GM23338 (cell line): Measurements from ENCODE around the gene CCDC6. TPM values are rescaled to one million over a fixed set of nuclear protein-coding genes. Genes with fewer than 3 reads are reported as not detected.

Experiments used
- ATAC-seq: fragments of 200-7000 bp; cut with Tn5 transposase; 3 replicates; pipeline ENCODE4 v1.9.1; 2020
- DNase-seq: peaks from one replicate; pipeline ENCODE4 v3.0.0-alpha.2; 2015; ENCODE audit warnings: low spot score
- H2AFZ ChIP-seq: fragments of 200-600 bp; sonication (generic); 2 replicates; pipeline ENCODE4 v1.8.0; 2016; ENCODE audit warnings: antibody characterized with exemption, mild to moderate bottlenecking, moderate library complexity
- H3F3A ChIP-seq: fragments of 200-600 bp; sonication (generic); replicated peaks from 2 replicates; pipeline ENCODE4 v1.8.0; 2017; ENCODE audit warnings: antibody characterized with exemption, mixed run types, low read depth
- H3K27ac ChIP-seq: fragments of 200-600 bp; sonication (generic); 2 replicates; pipeline ENCODE4 v1.6.1; 2016; ENCODE audit warnings: low read depth
- H3K27me3 ChIP-seq: fragments of 200-600 bp; sonication (generic); 2 replicates; pipeline ENCODE4 v1.8.0; 2016; ENCODE audit warnings: mild to moderate bottlenecking, mixed run types, moderate library complexity; ENCODE audit not compliant: insufficient read depth
- H3K36me3 ChIP-seq: fragments of 200-600 bp; sonication (generic); 2 replicates; pipeline ENCODE4 v1.8.0; 2016; ENCODE audit warnings: mild to moderate bottlenecking; ENCODE audit not compliant: insufficient read depth
- H3K4me1 ChIP-seq: fragments of 200-600 bp; sonication (generic); 2 replicates; pipeline ENCODE4 v1.8.0; 2016; ENCODE audit warnings: mild to moderate bottlenecking, moderate library complexity; ENCODE audit not compliant: insufficient read depth
- H3K4me2 ChIP-seq: fragments of 200-600 bp; sonication (generic); 2 replicates; pipeline ENCODE4 v1.7.1; 2017; ENCODE audit warnings: mixed run types
- H3K4me3 ChIP-seq: fragments of 200-600 bp; sonication (generic); 2 replicates; pipeline ENCODE4 v1.6.1; 2016; ENCODE audit warnings: mixed run types
- H3K79me2 ChIP-seq: fragments of 200-600 bp; sonication (generic); replicated peaks from 2 replicates; pipeline ENCODE4 v1.8.0; 2017; ENCODE audit warnings: mild to moderate bottlenecking; ENCODE audit not compliant: insufficient read depth
- H3K9me2 ChIP-seq: fragments of 200-600 bp; sonication (generic); 2 replicates; pipeline ENCODE4 v1.8.0; 2017; ENCODE audit not compliant: insufficient read depth
- H4K20me1 ChIP-seq: fragments of 200-600 bp; sonication (generic); replicated peaks from 2 replicates; pipeline ENCODE4 v1.8.0; 2017; ENCODE audit warnings: mild to moderate bottlenecking; ENCODE audit not compliant: insufficient read depth
- H3K27ac Mint-ChIP-seq: 2 replicates; pipeline ENCODE4 v1.8.0; 2020; ENCODE audit warnings: inconsistent platforms, mild to moderate bottlenecking, moderate library complexity, mixed read lengths
- H3K27me3 Mint-ChIP-seq: 3 replicates; pipeline ENCODE4 v1.8.0; 2022; ENCODE audit warnings: low read depth, mild to moderate bottlenecking, moderate library complexity, mixed read lengths, inconsistent platforms; ENCODE audit not compliant: insufficient read depth, poor library complexity
- H3K36me3 Mint-ChIP-seq: 3 replicates; pipeline ENCODE4 v1.8.0; 2021; ENCODE audit warnings: low read depth, mild to moderate bottlenecking, inconsistent platforms, moderate library complexity, mixed read lengths
- H3K4me1 Mint-ChIP-seq: 3 replicates; pipeline ENCODE4 v1.8.0; 2020; ENCODE audit warnings: mild to moderate bottlenecking, inconsistent platforms, mixed read lengths
- H3K4me3 Mint-ChIP-seq: 3 replicates; pipeline ENCODE4 v1.8.0; 2021; ENCODE audit warnings: moderate library complexity, mild to moderate bottlenecking, inconsistent platforms, mixed read lengths
- H3K9me3 Mint-ChIP-seq: 3 replicates; pipeline ENCODE4 v1.8.0; 2020; ENCODE audit warnings: moderate library complexity, mild to moderate bottlenecking, inconsistent platforms, mixed read lengths
- EZH2 ChIP-seq: fragments of 200-600 bp; sonication (generic); IDR thresholded peaks from one replicate; pipeline ENCODE4 v1.8.0; 2017; ENCODE audit warnings: antibody characterized with exemption, mild to moderate bottlenecking, low read depth; ENCODE audit not compliant: unreplicated experiment
- EZH2phosphoT487 ChIP-seq: fragments of 200-600 bp; sonication (generic); IDR thresholded peaks from one replicate; pipeline ENCODE4 v1.8.1; 2018; ENCODE audit warnings: antibody characterized with exemption; ENCODE audit not compliant: unreplicated experiment
- POLR2AphosphoS5 ChIP-seq: IDR thresholded peaks from 2 replicates; pipeline ENCODE4 v1.6.1; 2016; ENCODE audit warnings: antibody characterized with exemption, low read depth
- polyA plus RNA-seq: library from polyadenylated mRNA; unstranded; fragments of >200 nt; fragmentation: Nextera tagmentation; extraction: Ambion mirVana; gene quantifications from 2 replicates; pipeline ENCODE4 v1.2.1, GENCODE V29; 2016
- total RNA-seq: library from RNA; depleted of rRNA; stranded (reverse); fragments of >200 nt; shearing (Covaris generic); gene quantifications from 2 replicates; pipeline ENCODE4 v1.2.3, GENCODE V29; 2014
- TF ChIP-seq, protein P1 (sequence below): fragments of 250-450 bp; sonication (Bioruptor Pico); IDR thresholded peaks from 2 replicates; pipeline ENCODE4 v1.5.0; 2020; ENCODE audit warnings: mild to moderate bottlenecking, moderate library complexity
- TF ChIP-seq, protein P2 (sequence below), 2 experiments: fragments of 200-600 bp in 1 of 2; sonication (generic) in 1 of 2; conservative IDR thresholded peaks; 2 replicates each; pipeline versions ENCODE4 v1.5.1 to v1.6.1; 2016 to 2017; ENCODE audit warnings: antibody characterized with exemption in 2 of 2, low read depth in 2 of 2, mild to moderate bottlenecking in 2 of 2, moderate library complexity in 1 of 2

CCDC6 gene
- total and polyA plus RNA-seq, 2 experiments from 2014 or later, result 32.5 to 66.9 TPM

DNA sequence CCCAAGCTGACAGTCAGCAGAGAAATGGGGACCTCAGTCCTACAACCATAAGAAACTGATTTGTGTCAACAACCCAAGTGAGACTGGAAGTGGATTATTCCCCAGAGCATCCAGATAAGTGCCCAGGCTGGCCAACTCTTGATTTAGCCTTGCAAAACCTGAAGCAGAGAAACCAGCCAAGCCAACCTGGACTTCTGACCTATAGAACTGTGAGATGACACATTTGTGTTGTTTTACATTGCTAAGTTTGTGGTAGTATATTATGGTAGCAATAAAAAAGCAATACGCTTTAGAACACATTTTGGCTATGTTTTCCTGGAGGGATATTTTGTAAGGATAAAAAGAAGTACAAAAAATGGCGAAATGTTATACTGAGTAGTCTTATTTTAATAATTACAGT, 19.7 kb upstream of the CCDC6 start:
- H3K9me2 ChIP-seq, result 0 out of 2 replicates have a peak, but pooled peaks cover 2% of the 10 kb centered on the region
- H3K36me3 Mint-ChIP-seq, result peaks cover 19% of the 10 kb centered on the region
- peaks cover 23% of the 10 kb centered on the region for H3K9me3 Mint-ChIP-seq
- no peaks in the 10 kb centered on the region for H3K4me1 Mint-ChIP-seq
- peak overlapping the region; percentile 77; the same call in 1 of the 2 replicates for H2AFZ ChIP-seq
- no peak overlapping the region for H3K4me3 Mint-ChIP-seq
- H3K27me3 Mint-ChIP-seq, result no peaks in the 10 kb centered on the region
- H3K4me1 ChIP-seq, result no peaks in the 10 kb centered on the region
- H3K4me2 ChIP-seq, result no peak overlapping the region
- H3K27ac ChIP-seq, result no peak overlapping the region
- TF ChIP-seq, protein P1, sequence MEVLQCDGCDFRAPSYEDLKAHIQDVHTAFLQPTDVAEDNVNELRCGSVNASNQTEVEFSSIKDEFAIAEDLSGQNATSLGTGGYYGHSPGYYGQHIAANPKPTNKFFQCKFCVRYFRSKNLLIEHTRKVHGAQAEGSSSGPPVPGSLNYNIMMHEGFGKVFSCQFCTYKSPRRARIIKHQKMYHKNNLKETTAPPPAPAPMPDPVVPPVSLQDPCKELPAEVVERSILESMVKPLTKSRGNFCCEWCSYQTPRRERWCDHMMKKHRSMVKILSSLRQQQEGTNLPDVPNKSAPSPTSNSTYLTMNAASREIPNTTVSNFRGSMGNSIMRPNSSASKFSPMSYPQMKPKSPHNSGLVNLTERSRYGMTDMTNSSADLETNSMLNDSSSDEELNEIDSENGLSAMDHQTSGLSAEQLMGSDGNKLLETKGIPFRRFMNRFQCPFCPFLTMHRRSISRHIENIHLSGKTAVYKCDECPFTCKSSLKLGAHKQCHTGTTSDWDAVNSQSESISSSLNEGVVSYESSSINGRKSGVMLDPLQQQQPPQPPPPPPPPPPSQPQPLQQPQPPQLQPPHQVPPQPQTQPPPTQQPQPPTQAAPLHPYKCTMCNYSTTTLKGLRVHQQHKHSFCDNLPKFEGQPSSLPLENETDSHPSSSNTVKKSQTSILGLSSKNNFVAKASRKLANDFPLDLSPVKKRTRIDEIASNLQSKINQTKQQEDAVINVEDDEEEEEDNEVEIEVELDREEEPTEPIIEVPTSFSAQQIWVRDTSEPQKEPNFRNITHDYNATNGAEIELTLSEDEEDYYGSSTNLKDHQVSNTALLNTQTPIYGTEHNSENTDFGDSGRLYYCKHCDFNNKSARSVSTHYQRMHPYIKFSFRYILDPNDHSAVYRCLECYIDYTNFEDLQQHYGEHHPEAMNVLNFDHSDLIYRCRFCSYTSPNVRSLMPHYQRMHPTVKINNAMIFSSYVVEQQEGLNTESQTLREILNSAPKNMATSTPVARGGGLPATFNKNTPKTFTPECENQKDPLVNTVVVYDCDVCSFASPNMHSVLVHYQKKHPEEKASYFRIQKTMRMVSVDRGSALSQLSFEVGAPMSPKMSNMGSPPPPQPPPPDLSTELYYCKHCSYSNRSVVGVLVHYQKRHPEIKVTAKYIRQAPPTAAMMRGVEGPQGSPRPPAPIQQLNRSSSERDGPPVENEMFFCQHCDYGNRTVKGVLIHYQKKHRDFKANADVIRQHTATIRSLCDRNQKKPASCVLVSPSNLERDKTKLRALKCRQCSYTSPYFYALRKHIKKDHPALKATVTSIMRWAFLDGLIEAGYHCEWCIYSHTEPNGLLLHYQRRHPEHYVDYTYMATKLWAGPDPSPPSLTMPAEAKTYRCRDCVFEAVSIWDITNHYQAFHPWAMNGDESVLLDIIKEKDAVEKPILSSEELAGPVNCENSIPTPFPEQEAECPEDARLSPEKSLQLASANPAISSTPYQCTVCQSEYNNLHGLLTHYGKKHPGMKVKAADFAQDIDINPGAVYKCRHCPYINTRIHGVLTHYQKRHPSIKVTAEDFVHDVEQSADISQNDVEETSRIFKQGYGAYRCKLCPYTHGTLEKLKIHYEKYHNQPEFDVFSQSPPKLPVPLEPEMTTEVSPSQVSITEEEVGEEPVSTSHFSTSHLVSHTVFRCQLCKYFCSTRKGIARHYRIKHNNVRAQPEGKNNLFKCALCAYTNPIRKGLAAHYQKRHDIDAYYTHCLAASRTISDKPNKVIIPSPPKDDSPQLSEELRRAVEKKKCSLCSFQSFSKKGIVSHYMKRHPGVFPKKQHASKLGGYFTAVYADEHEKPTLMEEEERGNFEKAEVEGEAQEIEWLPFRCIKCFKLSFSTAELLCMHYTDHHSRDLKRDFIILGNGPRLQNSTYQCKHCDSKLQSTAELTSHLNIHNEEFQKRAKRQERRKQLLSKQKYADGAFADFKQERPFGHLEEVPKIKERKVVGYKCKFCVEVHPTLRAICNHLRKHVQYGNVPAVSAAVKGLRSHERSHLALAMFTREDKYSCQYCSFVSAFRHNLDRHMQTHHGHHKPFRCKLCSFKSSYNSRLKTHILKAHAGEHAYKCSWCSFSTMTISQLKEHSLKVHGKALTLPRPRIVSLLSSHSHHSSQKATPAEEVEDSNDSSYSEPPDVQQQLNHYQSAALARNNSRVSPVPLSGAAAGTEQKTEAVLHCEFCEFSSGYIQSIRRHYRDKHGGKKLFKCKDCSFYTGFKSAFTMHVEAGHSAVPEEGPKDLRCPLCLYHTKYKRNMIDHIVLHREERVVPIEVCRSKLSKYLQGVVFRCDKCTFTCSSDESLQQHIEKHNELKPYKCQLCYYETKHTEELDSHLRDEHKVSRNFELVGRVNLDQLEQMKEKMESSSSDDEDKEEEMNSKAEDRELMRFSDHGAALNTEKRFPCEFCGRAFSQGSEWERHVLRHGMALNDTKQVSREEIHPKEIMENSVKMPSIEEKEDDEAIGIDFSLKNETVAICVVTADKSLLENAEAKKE (CRISPR knock-in tag), result no peak
- no peak for TF ChIP-seq POLR2AphosphoS5
- no peak for TF ChIP-seq EZH2phosphoT487
- TF ChIP-seq EZH2, result no peak
- TF ChIP-seq, protein P2, sequence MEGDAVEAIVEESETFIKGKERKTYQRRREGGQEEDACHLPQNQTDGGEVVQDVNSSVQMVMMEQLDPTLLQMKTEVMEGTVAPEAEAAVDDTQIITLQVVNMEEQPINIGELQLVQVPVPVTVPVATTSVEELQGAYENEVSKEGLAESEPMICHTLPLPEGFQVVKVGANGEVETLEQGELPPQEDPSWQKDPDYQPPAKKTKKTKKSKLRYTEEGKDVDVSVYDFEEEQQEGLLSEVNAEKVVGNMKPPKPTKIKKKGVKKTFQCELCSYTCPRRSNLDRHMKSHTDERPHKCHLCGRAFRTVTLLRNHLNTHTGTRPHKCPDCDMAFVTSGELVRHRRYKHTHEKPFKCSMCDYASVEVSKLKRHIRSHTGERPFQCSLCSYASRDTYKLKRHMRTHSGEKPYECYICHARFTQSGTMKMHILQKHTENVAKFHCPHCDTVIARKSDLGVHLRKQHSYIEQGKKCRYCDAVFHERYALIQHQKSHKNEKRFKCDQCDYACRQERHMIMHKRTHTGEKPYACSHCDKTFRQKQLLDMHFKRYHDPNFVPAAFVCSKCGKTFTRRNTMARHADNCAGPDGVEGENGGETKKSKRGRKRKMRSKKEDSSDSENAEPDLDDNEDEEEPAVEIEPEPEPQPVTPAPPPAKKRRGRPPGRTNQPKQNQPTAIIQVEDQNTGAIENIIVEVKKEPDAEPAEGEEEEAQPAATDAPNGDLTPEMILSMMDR (conservative IDR thresholded peaks at IDR 0.05; ENCODE audit: low read depth in 2 of 2), result no peak
- no peak for ATAC-seq
- H3K27ac Mint-ChIP-seq, result no peak overlapping the region
- no peaks in the 10 kb centered on the region for H3F3A ChIP-seq
- H4K20me1 ChIP-seq, result no peaks in the 10 kb centered on the region
- no peaks in the 10 kb centered on the region for H3K27me3 ChIP-seq
- no peaks in the 10 kb centered on the region for H3K79me2 ChIP-seq
- DNase-seq, result no peak
- peaks cover 7% of the 10 kb centered on the region; the same call in 1 of the 2 replicates for H3K36me3 ChIP-seq
- H3K4me3 ChIP-seq, result no peak overlapping the region
